A549 (cell line): ENCODE data around the gene KRT27. TPM values are rescaled to one million over a fixed set of nuclear protein-coding genes. Genes with fewer than 3 reads are reported as not detected.
A peak's percentile ranks its signal among the peaks of the same experiment; 100 is the strongest.

Experiments used
- ATAC-seq, 2 experiments: fragments of 200-7000 bp in 1 of 2; fragments of >200 bp in 1 of 2; cut with Nextera tagmentation in 1 of 2; cut with Tn5 transposase in 1 of 2; 3 replicates each; pipeline versions ENCODE4 v1.8.0 to v1.9.1; 2018 to 2020; ENCODE audit warnings: mild to moderate bottlenecking in 1 of 2, moderate library complexity in 1 of 2
- CTCF ChIA-PET: fragments of 300-600 bp; sonication (Branson Sonifier 250); formaldehyde crosslinking; extraction: SDS; loops from one replicate; lab custom pipeline; 2021; ENCODE audit warnings: antibody characterized with exemption, inconsistent platforms; lab: Yijun Ruan, JAX
- POLR2A ChIA-PET: fragments of 350-600 bp; formaldehyde crosslinking; extraction: SDS; loops from one replicate; lab custom pipeline; 2021; ENCODE audit warnings: antibody characterized with exemption, inconsistent platforms; lab: Yijun Ruan, JAX
- DNase-seq, 2 experiments: peaks; one replicate each; pipeline versions ENCODE4 v3.0.0 to v3.0.0-alpha.2; 2011 to 2016; ENCODE audit warnings: low read depth in 1 of 2, low spot score in 1 of 2
- FAIRE-seq: peaks from 2 replicates; lab custom pipeline; 2011; peaks lifted over from hg19 to GRCh38; lab: Jason Lieb, UNC
- H3K27ac ChIP-seq, 2 experiments: fragments of >200 bp; sonication (Bioruptor Twin); formaldehyde crosslinking; 3 replicates each; pipeline ENCODE4 v1.5.1; 2016 to 2017
- H3K4me1 ChIP-seq: fragments of >200 bp; sonication (Bioruptor Twin); formaldehyde crosslinking; 3 replicates; pipeline ENCODE4 v1.6.1; 2016
- H3K4me2 ChIP-seq: fragments of >200 bp; sonication (Bioruptor Twin); formaldehyde crosslinking; 3 replicates; pipeline ENCODE4 v1.6.1; 2016
- H3K4me3 ChIP-seq: fragments of >200 bp; sonication (Bioruptor Twin); formaldehyde crosslinking; 3 replicates; pipeline ENCODE4 v1.5.1; 2016
- H3K9me3 ChIP-seq: fragments of >200 bp; sonication (Bioruptor Twin); formaldehyde crosslinking; 3 replicates; pipeline ENCODE4 v1.6.1; 2016
- ATOH8 ChIP-seq: fragments of 250-450 bp; sonication (Bioruptor Pico); IDR thresholded peaks from 2 replicates; pipeline ENCODE4 v1.5.0; 2020; ENCODE audit warnings: low read depth, mild to moderate bottlenecking, moderate library complexity
- BCL3 ChIP-seq: fragments of >200 bp; sonication (Bioruptor Twin); formaldehyde crosslinking; IDR thresholded peaks from 3 replicates; pipeline ENCODE4 v1.6.1; 2016
- CBX2 ChIP-seq: fragments of 200-600 bp; sonication (generic); IDR thresholded peaks from 2 replicates; pipeline ENCODE4 v1.6.1; 2016; ENCODE audit warnings: low read depth, mild to moderate bottlenecking, borderline replicate concordance
- CBX8 ChIP-seq: fragments of 200-600 bp; sonication (generic); IDR thresholded peaks from 2 replicates; pipeline ENCODE4 v1.6.1; 2016
- CHD2 ChIP-seq: fragments of 150-350 bp; IDR thresholded peaks from 2 replicates; pipeline ENCODE4 v1.6.1; 2014; ENCODE audit warnings: low read length; ENCODE audit not compliant: partially characterized antibody
- CTCF ChIP-seq: fragments of >200 bp; sonication (Bioruptor Twin); formaldehyde crosslinking; IDR thresholded peaks from 3 replicates; pipeline ENCODE4 v1.5.1; 2016
- EHF ChIP-seq: fragments of 250-450 bp; sonication (Bioruptor Pico); IDR thresholded peaks from 2 replicates; pipeline ENCODE4 v1.5.0; 2020; ENCODE audit warnings: mild to moderate bottlenecking
- ELK1 ChIP-seq: fragments of 150-350 bp; IDR thresholded peaks from 2 replicates; pipeline ENCODE4 v1.6.1; 2014; ENCODE audit warnings: low read depth, mild to moderate bottlenecking, low read length
- FOSL2 ChIP-seq, 2 experiments: fragments of 450-650 bp in 1 of 2; fragments of >200 bp in 1 of 2; sonication (Bioruptor Twin) in 1 of 2; formaldehyde crosslinking; IDR thresholded peaks; 2 replicates each; pipeline versions ENCODE4 v1.5.0 to v1.6.1; 2016 to 2020; ENCODE audit warnings: mild to moderate bottlenecking in 1 of 2, moderate library complexity in 1 of 2
- FOXS1 ChIP-seq: fragments of 250-450 bp; sonication (Bioruptor Pico); IDR thresholded peaks from 2 replicates; pipeline ENCODE4 v1.5.0; 2020; ENCODE audit warnings: mild to moderate bottlenecking, moderate library complexity
- GATA3 ChIP-seq: IDR thresholded peaks from 2 replicates; pipeline ENCODE4 v1.6.1; 2012; ENCODE audit warnings: borderline replicate concordance
- HDAC2 ChIP-seq: fragments of 200-600 bp; sonication (generic); IDR thresholded peaks from 2 replicates; pipeline ENCODE4 v1.6.1; 2016
- HOXA7 ChIP-seq: fragments of 250-450 bp; sonication (Bioruptor Pico); IDR thresholded peaks from 2 replicates; pipeline ENCODE4 v1.5.0; 2020; ENCODE audit warnings: mild to moderate bottlenecking, moderate library complexity
- JUN ChIP-seq, 2 experiments: fragments of >200 bp; sonication (Bioruptor Twin); formaldehyde crosslinking; IDR thresholded peaks; 2 replicates in 1 of 2; 3 replicates in 1 of 2; pipeline ENCODE4 v1.6.1; 2016 to 2017
- JUNB ChIP-seq: fragments of >200 bp; sonication (Bioruptor Twin); formaldehyde crosslinking; IDR thresholded peaks from 2 replicates; pipeline ENCODE4 v1.6.1; 2016
- MAFK ChIP-seq: fragments of 450-650 bp; IDR thresholded peaks from 2 replicates; pipeline ENCODE4 v1.6.1; 2014; ENCODE audit not compliant: partially characterized antibody
- MAX ChIP-seq: IDR thresholded peaks from 2 replicates; pipeline ENCODE4 v1.6.1; 2012
- MAZ ChIP-seq: fragments of 150-350 bp; IDR thresholded peaks from 2 replicates; pipeline ENCODE4 v1.6.1; 2014; ENCODE audit warnings: antibody characterized with exemption, low read depth, low read length, borderline replicate concordance
- MYC ChIP-seq: IDR thresholded peaks from 2 replicates; pipeline ENCODE4 v1.6.1; 2012; ENCODE audit warnings: mild to moderate bottlenecking, inconsistent platforms, low read length, improper control_type of control experiment, borderline replicate concordance
- RAD21 ChIP-seq, 2 experiments: fragments of >200 bp in 1 of 2; sonication (Bioruptor Twin) in 1 of 2; formaldehyde crosslinking in 1 of 2; IDR thresholded peaks in 1 of 2; conservative IDR thresholded peaks in 1 of 2; 2 replicates in 1 of 2; 3 replicates in 1 of 2; pipeline ENCODE4 v1.6.1; 2012 to 2018; ENCODE audit warnings: inconsistent platforms in 1 of 2
- RARB ChIP-seq: fragments of 250-450 bp; sonication (Bioruptor Pico); IDR thresholded peaks from 2 replicates; pipeline ENCODE4 v1.8.0; 2021; ENCODE audit warnings: mild to moderate bottlenecking, moderate library complexity
- SMC3 ChIP-seq: fragments of >200 bp; sonication (Bioruptor Twin); formaldehyde crosslinking; IDR thresholded peaks from 3 replicates; pipeline ENCODE4 v1.6.1; 2018; ENCODE audit warnings: inconsistent platforms
- SREBF2 ChIP-seq: fragments of 450-650 bp; IDR thresholded peaks from 2 replicates; pipeline ENCODE4 v1.6.1; 2014; ENCODE audit warnings: mild to moderate bottlenecking, moderate library complexity
- TP53 ChIP-seq: fragments of 250-450 bp; sonication (Bioruptor Pico); IDR thresholded peaks from 2 replicates; pipeline ENCODE4 v1.5.0; 2021; ENCODE audit warnings: mild to moderate bottlenecking, moderate library complexity
- USF2 ChIP-seq: fragments of 450-650 bp; IDR thresholded peaks from 2 replicates; pipeline ENCODE4 v1.6.1; 2014; ENCODE audit warnings: antibody characterized with exemption
- ZNF302 ChIP-seq: fragments of 250-450 bp; sonication (Bioruptor Pico); IDR thresholded peaks from 2 replicates; pipeline ENCODE4 v1.9.0; 2021; ENCODE audit warnings: inconsistent platforms, mild to moderate bottlenecking, moderate library complexity
- WGBS: methylation state at CpG from one replicate; pipeline ENCODE4 v1.1.6; 2017; ENCODE audit errors: missing lambda C conversion rate; 5-methylcytosine and 5-hydroxymethylcytosine counted together
- polyA plus RNA-seq, 4 experiments: library from polyadenylated mRNA; depleted of rRNA in 3 of 4; stranded (reverse); fragments of >200 nt; fragmentation: RNase III in 1 of 4; extraction: RNeasy Plus Mini Kit Qiagen cat#74134 plus additional on column Dnase treatment in 1 of 4; gene quantifications; 2 replicates in 3 of 4; 3 replicates in 1 of 4; pipeline ENCODE4 v1.2.3, GENCODE V29; 2011 to 2017

The KRT27 gene
- polyA plus RNA-seq, 2 of the 4 experiments (the other 2 are of a cell fraction), result not detected

GRCh38 chr17:40803617-40804082 is 21.3 kb upstream of the KRT27 start:
- DNase-seq (peak; percentile 88 to 96), FAIRE-seq (peak; percentile 94), ATAC-seq (peak; percentile 99)
- no peak overlapping the region for H3K4me3 ChIP-seq
- ChIA-PET CTCF (interaction anchor here (0.6 to 10.8 kb wide), 48 partner anchors 8 to 875 kb away, joined by 3 to 282 read pairs (median 4); partner anchors contain the start of genes KRT12 and KRT13), POLR2A (no interaction called here)
- H3K27ac ChIP-seq, result peak overlapping the region; percentile 27 to 56; a peak in 4 of 6 replicates
- TF ChIP-seq USF2, result no peak
- no peak for TF ChIP-seq FOXS1 (CRISPR knock-in tag)
- TF ChIP-seq ZNF302 (CRISPR knock-in tag), result no peak
- TF ChIP-seq MAZ, result no peak
- peak; percentile 100 for TF ChIP-seq RAD21 (conservative IDR thresholded peaks at IDR 0.05 in 1 of 2, IDR thresholded peaks at IDR 0.05 in 1 of 2)
- no peak for TF ChIP-seq CBX2
- no peak for TF ChIP-seq ATOH8 (CRISPR knock-in tag)
- TF ChIP-seq JUN (IDR thresholded peaks at IDR 0.05), result no peak
- peak; percentile 98 for TF ChIP-seq CTCF
- no peak for TF ChIP-seq JUNB
- no peak for TF ChIP-seq BCL3
- TF ChIP-seq HDAC2, result no peak
- TF ChIP-seq SREBF2, result 0 out of 2 replicates have a peak, but pooled peaks have one; percentile 12
- no peak for TF ChIP-seq TP53 (CRISPR knock-in tag)
- no peak for TF ChIP-seq CHD2
- peak; percentile 66; the same call in 1 of the 2 replicates for TF ChIP-seq MAX
- TF ChIP-seq RARB, result no peak
- TF ChIP-seq GATA3, result no peak
- peak; percentile 94 for TF ChIP-seq MAFK
- no peak for TF ChIP-seq ELK1
- TF ChIP-seq SMC3, result peak; percentile 99
- H3K4me1 ChIP-seq, result peaks cover 7% of the 10 kb centered on the region
- 5% methylated on average over 13 of the region's 13 CpGs for WGBS
- no peaks in the 10 kb centered on the region; the same call in 2 of the 3 replicates for H3K9me3 ChIP-seq
- peak overlapping the region; percentile 53 for H3K4me2 ChIP-seq

GRCh38 chr17:40801157-40801556 is 18.8 kb upstream of the KRT27 start:
- no peak for DNase-seq
- H3K4me3 ChIP-seq, result no peak overlapping the region
- WGBS, result 75% methylated on average over 2 of the region's 2 CpGs
- TF ChIP-seq BCL3, result no peak
- no peak for TF ChIP-seq HOXA7 (CRISPR knock-in tag)
- TF ChIP-seq MYC, result no peak
- TF ChIP-seq FOSL2 (IDR thresholded peaks at IDR 0.05), result no peak
- TF ChIP-seq FOSL2 (CRISPR knock-in tag; IDR thresholded peaks at IDR 0.05), result no peak
- TF ChIP-seq EHF (CRISPR knock-in tag), result no peak
- no peak for TF ChIP-seq RAD21 (conservative IDR thresholded peaks at IDR 0.05 in 1 of 2, IDR thresholded peaks at IDR 0.05 in 1 of 2)
- no peak for TF ChIP-seq CBX8
- H3K27ac ChIP-seq, result no peak overlapping the region
- H3K9me3 ChIP-seq, result no peaks in the 10 kb centered on the region; the same call in 2 of the 3 replicates
- ATAC-seq, result no peak
- no peak for FAIRE-seq
- peaks cover 7% of the 10 kb centered on the region for H3K4me1 ChIP-seq
- ChIA-PET POLR2A (no interaction called here), CTCF (interaction anchor here (0.9 to 10.8 kb wide), 9 partner anchors 10 to 864 kb away, joined by 3 to 282 read pairs (median 9); no protein-coding TSS in a partner anchor)
- H3K4me2 ChIP-seq, result no peak overlapping the region
